Hematopoietic multipotent progenitor cell treated with erythropoietin and hydrocortisone succinate and interleukin-3 and kit ligand, for 4 days (in vitro differentiated cells): ENCODE results near the gene RHOBTB3.
A peak's percentile ranks its signal among the peaks of the same experiment; 100 is the strongest.
"Not testable (repeated sequence)": the region's sequence is repeated elsewhere in the genome, so short reads cannot be mapped to it uniquely, and the experiment has no call there.

Experiments used
- DNase-seq: peaks from one replicate; pipeline ENCODE4 v3.0.0-alpha.2; 2015

Gene RHOBTB3, protein sequence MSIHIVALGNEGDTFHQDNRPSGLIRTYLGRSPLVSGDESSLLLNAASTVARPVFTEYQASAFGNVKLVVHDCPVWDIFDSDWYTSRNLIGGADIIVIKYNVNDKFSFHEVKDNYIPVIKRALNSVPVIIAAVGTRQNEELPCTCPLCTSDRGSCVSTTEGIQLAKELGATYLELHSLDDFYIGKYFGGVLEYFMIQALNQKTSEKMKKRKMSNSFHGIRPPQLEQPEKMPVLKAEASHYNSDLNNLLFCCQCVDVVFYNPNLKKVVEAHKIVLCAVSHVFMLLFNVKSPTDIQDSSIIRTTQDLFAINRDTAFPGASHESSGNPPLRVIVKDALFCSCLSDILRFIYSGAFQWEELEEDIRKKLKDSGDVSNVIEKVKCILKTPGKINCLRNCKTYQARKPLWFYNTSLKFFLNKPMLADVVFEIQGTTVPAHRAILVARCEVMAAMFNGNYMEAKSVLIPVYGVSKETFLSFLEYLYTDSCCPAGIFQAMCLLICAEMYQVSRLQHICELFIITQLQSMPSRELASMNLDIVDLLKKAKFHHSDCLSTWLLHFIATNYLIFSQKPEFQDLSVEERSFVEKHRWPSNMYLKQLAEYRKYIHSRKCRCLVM

DNA sequence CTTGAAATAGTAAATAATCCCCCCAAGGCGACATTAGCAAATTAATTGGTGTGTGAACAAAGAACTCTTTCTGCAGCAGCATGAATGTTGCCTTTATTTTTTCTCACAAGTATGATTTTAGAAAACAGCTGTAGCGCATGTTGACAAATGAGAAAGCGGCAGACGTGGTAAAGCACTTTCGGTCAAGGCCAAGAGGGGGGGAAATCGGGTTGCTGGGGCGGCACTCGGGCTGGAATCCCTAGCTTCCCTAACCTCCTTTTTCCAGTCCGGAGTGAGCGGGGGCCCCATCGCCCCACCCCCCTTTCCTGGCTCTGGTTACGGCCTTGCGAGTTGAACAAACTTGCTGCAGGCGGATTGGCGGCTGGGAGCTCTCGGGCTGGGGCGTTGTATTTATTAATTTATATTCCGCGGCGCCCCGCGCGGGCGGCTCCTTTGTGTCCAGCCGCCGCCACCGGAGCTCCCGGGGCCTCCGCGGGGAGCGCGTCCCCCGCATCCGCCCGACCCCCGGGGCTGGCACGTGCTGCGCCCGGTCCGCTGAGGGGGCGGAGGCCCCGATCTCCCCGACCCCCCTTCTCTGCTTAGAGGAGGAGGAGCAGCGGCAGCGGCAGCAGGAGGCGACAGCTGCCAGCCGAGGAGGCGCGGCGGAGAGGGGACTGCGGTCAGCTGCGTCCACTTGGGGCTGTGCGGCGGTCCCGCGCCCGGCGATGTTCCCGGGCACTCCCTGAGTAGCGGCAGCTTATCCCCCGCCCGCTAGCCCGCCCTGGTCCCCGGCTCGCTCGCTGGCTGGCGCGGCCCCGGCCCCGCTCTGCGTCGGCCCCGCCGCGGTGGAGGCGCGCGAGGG, at the start of gene RHOBTB3:
RHOBTB3 (plus strand) TSS at position 607 of the 841 bp plus-strand sequence. CDS start 347 bp downstream, outside the sequence.
- DNase-seq, result peak; percentile 90

DNA sequence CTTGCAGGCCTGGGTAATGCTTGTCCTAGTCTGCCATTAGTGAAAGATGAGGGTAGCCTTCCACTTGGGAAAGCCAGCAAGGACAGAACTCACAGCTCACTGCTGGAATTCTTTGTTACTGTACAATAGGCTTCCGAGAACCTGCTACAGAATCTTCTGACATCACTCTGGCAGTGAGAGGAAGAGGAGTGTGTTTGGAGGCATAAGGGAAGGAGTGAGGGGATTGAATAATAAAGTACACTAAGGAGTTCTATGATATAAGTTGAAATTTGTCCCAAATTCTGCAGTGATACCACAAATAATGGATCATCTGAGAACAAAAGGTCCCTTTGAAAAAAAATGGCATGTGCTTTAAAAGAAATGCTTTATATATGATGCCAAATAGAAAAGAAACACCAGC, 48.2 kb upstream of the RHOBTB3 start, which contains the start of gene SPATA9:
SPATA9 (minus strand) TSS at position 101 of the 400 bp plus-strand sequence. CDS start 137 bp downstream, outside the sequence.
- DNase-seq, result no peak

GRCh38 chr5:95684361-95684760, 46.8 kb upstream of the RHOBTB3 start:
- no peak for DNase-seq

DNA sequence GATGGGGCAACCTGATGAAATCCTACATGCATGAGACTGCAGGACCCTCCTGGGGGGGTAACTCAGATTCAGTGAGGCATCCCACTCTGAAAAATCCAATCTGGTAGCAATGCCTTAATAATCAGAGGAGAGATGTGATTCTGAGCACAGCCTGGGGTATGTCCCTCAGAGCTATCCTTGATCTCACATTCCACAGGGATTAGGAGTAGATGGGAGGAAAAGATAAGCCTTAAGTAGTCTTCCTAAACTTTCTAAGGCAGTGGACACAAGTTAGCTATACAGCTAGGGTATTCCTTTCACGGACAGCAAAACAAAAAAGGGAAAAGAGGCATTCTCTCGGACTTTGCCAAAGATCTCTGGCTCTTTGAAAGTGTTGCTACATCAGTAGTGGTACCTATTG, 44.5 kb upstream of the RHOBTB3 start:
- DNase-seq, result no peak

- no peak for DNase-seq
These were observed 41.5 kb upstream of the RHOBTB3 start for GRCh38 chr5:95689680-95690079.

GRCh38 chr5:95690333-95690732, 40.8 kb upstream of the RHOBTB3 start:
- no peak for DNase-seq

- no peak for DNase-seq
These were observed 33.1 kb upstream of the RHOBTB3 start for GRCh38 chr5:95697781-95698681.

- DNase-seq, result no peak
These were observed 31.8 kb upstream of the RHOBTB3 start for GRCh38 chr5:95699337-95699736.

DNA sequence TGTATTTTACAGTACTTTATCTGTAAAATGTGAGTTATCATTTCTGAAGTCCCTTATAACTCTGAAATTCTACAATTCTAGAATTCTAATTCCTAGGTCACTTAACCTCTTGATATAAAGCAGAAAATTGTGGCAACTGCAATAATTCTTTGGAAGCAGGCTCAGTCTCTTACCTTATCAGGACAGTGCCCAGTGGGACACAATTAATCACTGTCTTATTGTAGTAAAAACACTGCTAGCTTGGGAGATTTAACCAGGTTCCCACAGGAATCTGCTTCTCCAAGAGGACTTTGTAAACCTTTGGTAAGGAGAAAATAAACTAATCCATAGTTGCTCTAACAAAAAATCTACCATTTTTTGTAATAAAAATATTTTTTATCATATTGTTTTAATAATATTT, 30.1 kb upstream of the RHOBTB3 start:
- DNase-seq, result no peak

DNA sequence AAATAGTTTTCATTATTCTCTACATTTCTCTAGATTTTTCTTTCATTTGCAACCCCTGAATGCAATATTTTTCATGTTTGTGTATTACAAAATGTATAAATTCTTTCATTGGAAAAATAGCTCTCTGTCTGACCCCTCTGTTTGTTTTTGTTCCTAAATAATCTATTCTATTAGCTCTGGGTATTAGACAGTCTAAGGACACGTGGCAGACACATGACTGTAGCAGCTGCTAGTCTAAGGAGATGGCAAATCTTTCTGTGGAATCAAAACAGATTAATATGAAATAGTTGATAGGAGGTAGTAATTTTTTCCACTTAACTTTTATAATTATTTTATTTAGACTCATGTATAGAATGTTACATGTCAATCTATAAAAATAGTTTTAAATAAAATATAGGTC, 27.0 kb upstream of the RHOBTB3 start:
- no peak for DNase-seq

DNA sequence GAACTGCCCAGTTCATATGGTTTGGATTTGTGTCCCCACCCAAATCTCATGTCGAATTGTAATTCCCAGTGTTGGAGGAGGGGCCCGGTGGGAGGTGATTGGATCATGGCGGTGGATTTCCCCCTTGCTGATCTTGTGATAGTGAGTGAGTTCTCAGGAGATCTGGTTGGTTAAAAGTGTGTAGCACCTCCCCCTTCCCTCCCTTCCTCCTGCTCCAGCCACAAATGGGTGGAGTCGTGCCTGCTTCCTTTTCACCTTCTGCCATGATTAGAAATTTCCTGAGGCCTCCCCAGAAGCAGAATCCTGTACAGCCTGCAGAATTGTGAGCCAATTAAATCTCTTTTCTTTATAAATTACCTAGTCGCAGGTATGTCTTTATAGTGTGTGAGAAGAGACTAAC, 24.9 kb upstream of the RHOBTB3 start:
- not testable (repeated sequence) for DNase-seq

DNA sequence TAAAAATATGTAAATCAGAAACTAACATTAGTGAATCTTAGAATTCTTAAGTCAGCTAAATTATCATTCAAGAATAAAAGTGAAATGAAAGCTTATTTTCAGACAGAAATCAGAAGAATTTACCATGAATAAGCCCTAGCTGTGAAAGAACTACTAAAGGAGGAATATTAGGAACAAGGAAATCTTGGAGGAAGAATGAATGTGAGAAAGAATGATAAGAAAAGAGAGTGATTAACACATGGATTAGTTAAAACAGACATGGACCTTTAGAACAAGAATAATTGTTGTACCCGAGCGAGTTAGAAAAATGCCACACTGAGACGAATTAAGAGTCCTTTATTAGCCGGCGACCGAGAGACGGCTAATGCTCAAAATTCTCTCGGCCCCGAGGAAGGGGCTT, 24.1 kb upstream of the RHOBTB3 start:
- DNase-seq, result no peak

DNA sequence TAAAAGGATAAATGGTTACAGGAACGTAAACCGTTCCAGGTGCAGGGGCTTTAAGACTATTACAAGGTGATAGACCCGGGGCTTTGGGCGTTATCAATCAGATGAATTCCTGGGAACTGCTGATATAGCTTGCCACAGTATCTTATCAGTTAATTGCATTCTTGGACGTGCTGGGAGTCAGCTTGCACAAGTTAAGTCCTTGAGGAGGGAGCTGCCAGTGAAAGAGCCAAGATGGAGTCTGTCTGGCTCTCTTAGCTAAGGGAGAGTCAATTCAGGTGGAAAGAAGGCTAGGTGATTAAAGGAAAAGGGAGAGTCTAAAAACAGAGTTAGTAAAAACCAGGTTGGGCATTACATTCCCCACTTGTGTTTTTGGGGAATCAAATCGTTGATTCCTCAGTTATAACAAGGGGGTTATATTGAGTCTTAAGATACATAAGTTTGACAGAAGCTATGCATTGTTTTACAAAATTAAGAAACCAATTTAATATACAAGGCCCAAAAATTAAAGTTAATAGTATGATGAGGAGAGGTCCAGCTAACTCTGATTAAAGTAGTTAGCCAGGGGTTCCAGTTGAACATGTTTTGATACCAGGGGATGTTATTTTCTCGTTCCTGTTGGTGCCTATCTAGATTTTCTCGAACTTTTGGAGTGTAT, 23.5 kb upstream of the RHOBTB3 start:
- DNase-seq, result not testable (repeated sequence)

DNA sequence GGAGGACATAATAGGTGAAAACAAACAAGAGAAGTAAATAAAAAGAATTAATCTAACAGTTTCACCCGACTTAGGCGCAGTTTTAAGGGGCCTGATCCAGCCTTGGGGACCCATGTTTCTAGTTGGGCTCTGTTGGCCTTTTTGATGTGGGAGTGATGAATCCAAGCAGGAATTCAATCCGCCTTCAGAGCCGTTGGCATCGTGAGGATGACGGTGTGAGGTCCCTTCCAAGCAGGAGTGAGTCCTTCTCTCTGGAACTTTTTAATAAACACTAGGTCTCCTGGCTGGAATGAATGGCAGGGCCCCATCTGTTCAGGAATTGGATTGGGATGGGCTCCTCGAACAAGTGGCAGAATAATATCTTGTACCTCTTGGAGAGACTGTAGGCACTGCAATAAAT, 22.3 kb upstream of the RHOBTB3 start:
- DNase-seq, result no peak

GRCh38 chr5:95709967-95710650, 21.0 kb upstream of the RHOBTB3 start:
- peak; percentile 80 for DNase-seq

- DNase-seq, result not testable (repeated sequence)
These were observed 20.3 kb upstream of the RHOBTB3 start for GRCh38 chr5:95710651-95711500.

DNA sequence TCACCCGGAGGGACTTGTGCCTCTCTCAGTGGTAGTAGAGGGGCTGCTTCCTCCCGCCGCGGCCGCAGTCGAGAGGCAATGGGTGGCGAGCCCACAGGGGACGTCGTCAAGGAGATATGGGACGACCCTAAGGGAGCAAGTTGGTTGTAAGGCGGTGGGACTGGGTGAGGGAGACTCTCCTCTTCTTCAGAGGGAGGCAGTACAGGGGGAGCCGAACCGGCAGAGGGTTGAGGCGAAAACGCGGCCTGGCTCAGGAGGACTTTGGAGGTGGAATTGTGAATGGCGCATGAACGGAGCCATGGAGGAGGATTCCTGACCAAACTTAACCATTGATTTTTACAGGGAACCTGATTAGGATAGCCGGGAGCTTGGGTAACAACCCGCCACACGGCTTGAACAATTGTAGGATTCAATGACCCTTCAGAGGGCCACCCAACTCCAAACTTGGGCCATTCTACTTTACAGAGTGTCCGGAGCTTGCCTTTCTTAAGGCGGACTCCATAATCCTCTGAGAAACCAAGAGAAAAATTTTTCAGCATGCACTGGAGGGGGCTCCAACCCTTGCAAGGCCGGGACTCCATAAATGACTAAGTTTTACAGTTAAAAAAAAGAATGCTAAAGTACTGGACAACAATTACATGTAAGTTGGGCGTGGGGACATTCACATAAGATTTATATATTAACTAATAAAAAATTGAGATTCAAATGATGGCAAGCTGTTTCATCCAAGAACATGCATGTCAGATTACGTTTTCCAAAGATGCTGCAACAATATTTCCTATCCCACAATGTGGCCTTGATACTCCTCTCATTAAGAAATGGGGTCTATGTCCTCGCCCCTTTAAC, 19.4 kb upstream of the RHOBTB3 start:
- no peak for DNase-seq

DNA sequence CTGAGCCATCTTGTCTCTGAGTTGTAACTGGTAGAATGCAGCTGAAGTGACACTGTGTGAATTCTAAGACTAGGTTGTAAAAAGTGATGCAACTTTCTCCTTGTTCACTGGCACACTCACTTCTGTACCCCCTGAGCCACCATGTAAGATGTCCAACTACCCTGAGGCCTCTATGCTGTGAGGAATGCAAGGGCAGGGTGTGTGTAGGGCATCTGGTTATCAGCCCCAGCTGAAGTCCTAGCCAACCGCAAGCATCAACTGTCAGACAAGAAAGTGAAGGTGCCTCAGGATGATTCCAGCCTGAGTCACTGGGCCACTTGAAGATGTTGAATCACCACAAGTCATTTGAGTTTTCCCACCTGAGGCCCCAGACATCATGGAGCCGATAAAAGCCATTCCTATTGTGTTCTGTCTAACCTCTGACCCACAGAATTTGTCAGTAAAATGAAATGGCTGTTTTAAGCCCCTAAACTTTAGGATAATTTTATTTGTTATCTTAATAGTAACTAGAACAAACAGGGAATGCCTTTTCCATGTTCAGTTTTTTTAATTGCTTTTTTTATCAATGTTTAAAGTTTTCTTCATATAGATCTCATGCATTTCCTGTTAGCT, 18.7 kb upstream of the RHOBTB3 start:
- peak; percentile 94 for DNase-seq

GRCh38 chr5:95713246-95713645, 17.9 kb upstream of the RHOBTB3 start:
- not testable (repeated sequence) for DNase-seq
